GM10266 (cell line): Measurements from ENCODE around the gene GALNS.

Source experiments
- DNase-seq: peaks from one replicate; pipeline ENCODE4 v3.0.0; 2012; ENCODE audit errors: extremely low spot score
- TF ChIP-seq, protein P1 (sequence below): IDR thresholded peaks from 2 replicates; pipeline ENCODE4 v1.5.1; 2012; ENCODE audit warnings: mild to moderate bottlenecking, low read depth; ENCODE audit not compliant: control insufficient read depth, insufficient read depth; ENCODE audit errors: missing control alignments

The GALNS gene

DNA sequence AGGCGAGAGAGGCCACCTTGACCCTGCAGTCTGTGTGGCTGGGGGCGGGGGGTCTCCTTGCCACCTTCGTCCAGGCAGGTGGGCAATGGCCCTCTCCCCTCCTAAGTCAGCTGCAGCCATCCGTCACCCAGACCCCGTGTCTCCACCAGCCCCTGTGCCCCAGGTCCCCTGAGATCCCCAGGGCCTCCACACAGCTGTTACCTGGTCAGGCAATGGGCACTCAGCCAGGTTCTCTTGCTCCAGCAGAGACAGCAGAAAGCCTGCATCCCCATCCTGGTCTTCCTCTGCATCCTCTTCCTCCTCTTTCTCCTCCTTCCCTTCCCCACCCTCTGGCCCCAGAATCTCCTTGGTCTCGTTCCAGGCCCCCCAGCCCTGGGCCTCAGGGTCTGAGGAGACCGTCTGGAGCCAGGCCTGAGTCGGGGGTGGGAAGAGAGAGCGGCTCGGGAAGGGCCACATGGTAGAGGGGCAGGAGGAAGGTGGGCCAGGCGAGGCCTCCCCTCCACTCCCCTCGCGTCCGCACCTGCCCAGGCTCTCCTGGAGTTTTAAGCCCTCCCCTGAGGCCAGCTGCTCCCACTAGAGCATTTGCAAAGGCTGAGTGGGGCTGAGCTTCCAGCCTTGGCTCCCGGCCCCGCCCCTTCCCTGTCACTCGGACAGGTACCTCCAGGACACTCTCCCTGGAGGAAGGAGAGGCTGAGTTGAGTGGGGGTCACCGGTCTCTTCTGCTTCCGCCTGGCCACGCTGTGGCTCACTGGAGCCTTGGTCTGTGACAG, 9.6 kb upstream of the GALNS start, which contains the start of gene PABPN1L:
TSS of gene PABPN1L (minus strand) at position 510 of the 770 bp plus-strand sequence. CDS start at position 456, 54 bp downstream.
- DNase-seq, result no peak
- TF ChIP-seq, protein P1, sequence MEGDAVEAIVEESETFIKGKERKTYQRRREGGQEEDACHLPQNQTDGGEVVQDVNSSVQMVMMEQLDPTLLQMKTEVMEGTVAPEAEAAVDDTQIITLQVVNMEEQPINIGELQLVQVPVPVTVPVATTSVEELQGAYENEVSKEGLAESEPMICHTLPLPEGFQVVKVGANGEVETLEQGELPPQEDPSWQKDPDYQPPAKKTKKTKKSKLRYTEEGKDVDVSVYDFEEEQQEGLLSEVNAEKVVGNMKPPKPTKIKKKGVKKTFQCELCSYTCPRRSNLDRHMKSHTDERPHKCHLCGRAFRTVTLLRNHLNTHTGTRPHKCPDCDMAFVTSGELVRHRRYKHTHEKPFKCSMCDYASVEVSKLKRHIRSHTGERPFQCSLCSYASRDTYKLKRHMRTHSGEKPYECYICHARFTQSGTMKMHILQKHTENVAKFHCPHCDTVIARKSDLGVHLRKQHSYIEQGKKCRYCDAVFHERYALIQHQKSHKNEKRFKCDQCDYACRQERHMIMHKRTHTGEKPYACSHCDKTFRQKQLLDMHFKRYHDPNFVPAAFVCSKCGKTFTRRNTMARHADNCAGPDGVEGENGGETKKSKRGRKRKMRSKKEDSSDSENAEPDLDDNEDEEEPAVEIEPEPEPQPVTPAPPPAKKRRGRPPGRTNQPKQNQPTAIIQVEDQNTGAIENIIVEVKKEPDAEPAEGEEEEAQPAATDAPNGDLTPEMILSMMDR, result no peak

DNA sequence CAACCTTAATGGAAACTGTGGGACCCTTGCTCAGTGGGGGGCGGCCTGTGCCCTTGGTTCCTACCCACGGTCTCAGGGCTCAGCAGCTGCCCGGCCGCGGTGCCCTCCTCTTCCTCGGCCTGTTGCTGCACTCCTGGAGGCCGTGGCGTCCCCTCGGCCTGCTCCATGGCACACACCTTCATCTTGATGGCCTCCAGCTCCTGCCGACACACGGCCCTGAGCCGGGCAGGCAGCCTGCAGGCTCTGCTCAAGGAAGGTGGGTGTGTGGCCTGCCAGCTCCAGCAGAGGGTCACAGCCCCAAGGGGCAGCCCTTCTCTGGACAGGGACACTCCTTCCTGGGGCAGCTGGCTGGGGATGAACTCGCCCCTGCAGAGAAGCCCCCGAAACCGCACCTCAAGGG, 9.0 kb upstream of the GALNS start:
- TF ChIP-seq, protein P1, result no peak
- DNase-seq, result no peak

DNA sequence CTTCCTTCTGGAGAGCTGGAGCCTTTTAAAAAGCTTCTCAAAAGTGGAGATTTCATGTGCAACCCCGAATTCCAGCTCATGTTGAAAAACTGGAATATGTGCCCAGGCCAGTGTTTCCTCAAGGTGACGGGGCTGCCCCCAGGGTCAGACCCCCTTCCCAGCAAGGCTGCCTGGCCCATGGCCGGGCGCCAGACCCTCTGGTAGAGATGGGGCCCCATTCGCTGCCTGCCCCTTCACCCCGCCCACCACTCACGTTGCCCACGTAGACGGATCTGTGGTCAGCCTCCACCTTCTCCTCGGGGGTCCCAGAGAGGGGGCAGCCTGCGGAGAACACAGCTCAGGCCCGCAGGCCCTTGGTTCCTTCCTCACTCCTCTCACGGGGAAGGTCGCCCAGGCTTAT, 8.6 kb upstream of the GALNS start:
- TF ChIP-seq, protein P1, result no peak
- no peak for DNase-seq

DNA sequence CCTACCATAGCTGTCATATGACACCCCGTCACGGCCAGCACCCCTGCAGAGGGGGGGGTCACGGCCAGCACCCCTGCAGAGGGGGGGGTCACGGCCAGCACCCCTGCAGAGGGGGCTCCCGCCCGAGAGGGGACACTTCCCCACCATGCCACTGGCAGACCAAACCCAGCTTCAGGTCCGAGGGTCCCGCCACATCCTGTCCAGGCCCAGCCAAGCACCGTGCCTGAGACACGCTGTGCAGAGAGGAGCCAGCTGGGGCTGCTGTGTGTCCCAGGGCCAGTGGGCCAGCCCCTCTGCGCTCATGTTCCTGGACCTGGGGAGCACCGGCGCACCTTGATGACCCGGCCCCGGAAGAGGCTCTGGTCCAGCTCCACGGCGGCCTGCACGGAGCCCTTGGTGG, 7.8 kb upstream of the GALNS start:
- DNase-seq, result no peak
- TF ChIP-seq, protein P1, result no peak

DNA sequence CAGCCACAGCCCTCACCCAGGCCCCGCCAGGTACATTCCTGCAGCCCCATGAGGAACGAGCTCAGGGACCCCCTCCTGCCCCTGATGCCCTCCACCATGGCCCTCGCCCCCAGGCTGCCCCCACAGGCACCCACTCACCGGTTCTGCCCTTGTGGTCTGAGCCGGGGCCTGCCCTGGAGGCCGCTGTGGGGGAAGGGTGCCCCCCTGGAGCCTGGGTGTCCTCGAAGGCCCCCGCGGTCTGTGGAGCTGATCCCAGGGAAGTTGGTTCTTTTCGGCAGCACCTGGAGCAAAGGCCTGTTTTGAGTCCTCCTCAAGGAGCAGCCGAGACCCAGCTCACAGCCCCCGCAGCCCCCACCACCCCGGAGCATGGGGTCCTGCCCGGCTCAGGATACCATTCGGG, 7.4 kb upstream of the GALNS start:
- TF ChIP-seq, protein P1, result no peak
- DNase-seq, result no peak

DNA sequence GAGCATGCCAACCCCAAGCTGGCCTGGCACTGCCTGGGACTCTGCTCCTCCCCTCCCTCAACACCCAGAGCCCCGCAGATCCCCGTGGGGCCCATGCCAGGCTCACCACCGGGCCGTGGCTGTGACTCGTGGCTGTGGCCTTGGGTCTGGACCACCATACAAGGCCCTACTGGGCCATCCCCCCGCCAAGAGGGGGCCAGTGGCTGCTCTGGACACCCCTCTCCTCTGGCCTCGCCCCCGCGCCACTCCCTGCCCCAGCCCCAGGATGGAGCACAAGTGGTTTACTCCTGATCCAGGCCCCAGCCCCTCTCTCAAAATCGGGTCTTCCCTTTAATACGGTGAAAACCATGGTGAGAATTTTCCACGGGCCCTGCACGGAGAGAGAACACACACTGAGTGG, 6.7 kb upstream of the GALNS start:
- TF ChIP-seq, protein P1, result no peak

DNA sequence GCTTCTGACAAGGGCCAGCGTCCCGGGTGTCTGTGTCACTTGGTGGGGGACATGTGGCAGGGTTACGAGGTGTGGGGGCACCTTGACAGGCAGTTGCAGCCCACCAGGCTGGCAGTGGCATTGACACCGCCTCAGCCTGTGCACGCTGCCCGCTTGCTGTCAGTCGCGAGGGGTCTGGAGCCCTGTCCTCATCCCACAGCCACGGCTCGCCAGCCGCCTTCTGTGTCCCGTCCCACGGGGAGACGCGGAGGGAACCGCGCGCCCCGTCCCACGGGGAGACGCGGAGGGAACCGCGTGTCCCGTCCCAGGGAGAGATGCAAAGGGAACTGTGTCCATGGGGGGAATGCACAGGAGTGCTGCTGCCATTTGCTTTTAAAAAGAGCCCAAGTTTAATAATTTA, 6.2 kb upstream of the GALNS start:
- no peak for DNase-seq
- TF ChIP-seq, protein P1, result no peak

More for the DNA sequence above, 6.7 kb upstream of the GALNS start:
- DNase-seq, result no peak
